GM18499 (cell line): ENCODE results near the gene COX19.

ENCODE experiments used
- ATAC-seq: cut with Tn5 transposase; IDR thresholded peaks from one replicate; pipeline ENCODE4 v1.9.1; 2021; ENCODE audit warnings: moderate number of reproducible peaks; ENCODE audit not compliant: insufficient read depth, unreplicated experiment

COX19 gene

DNA sequence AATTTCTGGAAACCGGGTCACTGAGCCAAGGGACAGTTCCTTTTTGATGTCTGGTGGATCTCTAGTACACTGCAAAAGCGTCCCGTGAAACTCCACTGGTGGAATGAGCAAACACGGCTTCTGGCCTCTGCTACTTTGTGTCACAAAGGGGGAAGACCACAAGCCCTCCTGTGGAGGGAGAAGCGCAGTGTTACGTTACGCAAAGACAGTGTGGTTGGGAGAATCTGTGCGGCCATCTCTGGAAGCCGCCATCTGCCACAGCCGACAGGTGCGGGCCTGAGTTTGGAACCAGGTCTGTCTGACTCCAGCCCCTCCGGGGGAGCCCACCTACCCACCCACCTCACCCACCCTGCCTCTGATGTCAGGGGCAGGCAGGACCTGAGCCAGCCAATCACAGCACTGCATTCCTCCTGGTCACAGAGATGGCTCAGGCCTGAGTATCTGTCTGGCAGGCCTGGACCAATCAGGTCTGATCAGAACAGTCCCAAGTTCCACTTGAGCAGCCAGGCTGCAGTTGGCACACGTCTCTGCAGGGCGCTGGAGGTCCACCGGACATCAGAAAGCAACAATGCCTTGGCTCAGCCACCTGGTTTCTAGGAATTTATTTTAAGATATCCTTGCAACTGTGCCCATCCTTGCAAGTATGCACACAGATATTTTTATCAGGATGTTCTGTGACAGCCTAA, 4.7 kb upstream of the COX19 start:
- ATAC-seq: no peak

DNA sequence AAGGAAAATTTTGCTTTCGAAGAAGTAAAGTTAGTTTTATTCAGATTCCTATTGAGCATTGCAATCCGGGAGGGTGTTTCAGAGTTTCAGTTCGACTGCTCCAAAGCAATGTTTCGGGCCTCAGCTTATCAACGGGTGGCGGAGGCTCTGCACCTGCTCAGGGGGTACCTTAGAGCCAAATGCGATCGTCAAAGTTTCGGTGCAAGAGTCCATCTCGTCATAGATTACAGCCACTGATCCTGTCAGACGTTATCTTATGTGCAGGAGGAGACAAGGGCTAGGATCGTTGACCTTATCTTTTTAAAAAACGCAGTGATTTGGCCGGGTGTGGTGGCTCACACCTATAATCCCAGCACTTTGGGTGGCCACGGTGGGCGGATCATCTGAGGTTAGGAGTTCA, 3.8 kb upstream of the COX19 start:
- ATAC-seq: no peak

DNA sequence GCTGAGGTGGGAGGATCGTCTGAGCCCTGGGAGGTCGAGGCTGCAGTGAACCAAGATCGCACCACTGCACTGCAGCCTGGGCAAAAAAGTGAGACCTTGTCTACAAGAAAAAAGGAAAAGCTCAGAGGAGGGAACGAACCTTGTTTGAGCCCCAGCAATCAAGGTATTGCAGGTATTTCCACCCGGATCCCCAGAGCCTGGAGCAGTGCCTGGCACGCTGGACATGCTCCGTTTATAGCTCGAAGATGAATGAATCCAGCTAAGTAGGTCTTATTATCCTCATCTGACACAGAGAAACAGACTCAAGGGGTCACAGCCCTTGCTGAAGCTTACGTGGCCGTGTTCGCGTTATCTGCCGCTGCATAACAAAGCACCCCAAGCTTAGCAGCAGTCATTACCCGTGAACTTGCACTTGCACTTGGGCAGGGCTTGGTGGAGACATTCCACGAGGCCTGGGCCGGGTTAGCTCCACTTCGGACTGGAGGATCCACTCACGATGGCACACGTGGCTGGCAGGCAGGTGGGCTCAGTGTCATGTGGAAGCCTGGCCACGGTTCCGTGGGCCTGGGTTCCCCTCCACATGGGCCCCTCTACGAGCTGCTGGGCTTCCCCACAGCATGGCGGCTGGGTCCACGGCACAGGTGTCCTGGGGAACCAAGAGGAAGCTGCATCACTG, 3.2 kb upstream of the COX19 start:
- ATAC-seq: no peak

DNA sequence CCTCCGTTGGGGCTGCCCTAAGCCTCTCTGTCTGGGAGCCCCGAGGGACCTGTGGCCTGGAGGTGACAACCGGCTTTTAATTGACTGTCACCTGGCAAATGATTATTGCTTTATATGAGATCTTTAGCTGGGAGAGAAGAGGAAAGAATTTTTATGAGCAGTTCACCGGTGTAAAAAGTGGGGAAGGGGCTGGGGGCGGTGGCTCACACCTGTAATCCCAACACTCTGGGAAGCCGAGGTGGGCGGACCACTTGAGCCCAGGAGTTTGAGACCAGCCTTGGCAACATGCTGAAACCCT, 2.6 kb upstream of the COX19 start:
- no peak for ATAC-seq

DNA sequence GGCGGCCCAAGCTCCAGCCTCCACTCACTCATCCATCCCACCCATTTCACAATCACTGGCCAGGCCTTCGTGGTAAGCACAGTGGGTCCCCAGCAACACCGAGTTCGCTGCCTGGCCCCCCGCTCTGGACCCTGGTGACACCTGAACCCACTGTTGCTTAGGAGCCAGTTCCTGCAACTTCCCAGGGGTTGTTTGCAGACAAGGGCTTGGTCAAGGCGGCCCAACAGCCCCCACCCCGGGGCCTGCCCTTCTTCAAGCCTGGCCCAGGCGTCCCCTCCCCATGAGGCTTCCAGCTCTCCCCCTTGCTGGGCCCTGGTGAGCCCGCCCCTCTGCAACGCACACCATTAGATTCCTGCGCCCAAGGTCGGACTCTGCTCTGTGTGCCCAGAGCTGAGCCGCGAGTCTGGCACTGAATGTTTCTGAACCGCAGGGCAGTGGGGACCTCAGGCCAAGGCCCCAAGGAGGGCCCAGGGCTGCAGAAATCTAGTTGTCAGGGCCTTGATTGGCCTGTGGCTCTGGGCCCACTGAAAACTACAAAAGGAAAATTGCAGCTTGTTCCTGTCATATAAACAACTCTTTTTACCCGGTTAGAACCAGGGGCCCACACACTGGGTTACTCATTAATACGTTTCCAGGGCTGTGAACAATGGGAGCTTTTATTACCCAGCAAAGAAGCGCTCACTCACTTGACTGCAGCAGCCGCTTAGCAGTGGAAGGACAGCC, 2.1 kb upstream of the COX19 start:
- no peak for ATAC-seq

DNA sequence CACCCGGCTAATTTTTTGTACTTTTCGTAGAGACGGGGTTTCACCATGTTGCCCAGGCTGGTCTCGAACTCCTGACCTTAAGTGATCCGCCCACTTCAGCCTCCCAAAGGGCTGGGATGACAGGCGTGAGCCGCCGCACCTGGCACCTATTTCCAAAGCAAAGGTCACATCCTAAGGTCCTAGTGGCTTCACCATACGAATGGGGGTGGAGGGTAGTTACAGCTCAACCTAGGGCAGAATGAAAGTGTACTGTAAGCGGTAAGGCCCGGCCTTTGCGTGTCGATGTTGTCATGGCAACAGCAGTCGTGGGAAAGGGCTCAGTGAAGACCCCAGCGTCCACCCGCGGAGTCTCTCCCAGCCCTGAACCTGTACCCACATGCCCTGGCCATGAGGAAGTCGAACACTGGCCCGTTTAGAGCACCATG, 1.6 kb upstream of the COX19 start:
- ATAC-seq: no peak

DNA sequence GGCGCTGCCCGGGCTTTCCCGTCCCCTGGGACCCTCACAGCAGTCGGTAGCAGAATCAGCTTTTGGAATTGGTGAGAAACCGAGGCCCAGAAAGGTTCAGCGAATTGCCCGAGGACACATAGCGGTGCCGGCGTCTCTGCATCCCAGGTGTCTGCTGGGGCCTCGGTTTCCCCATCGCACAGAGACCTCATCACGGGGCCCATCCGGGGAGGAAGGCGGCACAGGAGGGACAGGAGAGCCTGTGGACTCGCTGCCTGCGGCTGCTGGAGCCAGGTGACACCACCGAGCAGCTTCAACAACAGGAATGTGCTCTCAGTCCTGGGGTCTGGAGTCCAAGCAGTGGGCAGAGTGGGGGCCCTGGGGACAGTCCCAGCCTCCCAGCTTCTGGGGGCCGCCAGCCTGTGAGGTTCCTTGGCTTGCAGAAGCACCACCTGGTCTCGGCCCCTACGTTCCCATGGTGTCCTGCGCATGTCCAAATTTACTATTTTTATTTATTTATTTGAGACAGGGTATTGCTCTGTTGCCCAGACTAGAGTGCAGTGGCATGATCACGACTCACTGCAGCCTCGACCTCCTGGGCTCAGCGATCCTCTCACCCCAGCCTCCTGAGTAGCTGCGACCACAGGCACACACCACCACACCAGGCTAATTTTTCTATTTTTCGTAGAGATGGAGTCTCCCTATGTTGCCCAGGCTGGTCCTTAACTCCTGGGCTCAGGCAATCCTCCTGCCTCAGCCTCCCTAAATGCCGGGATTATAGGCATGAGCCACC, 539 bp upstream of the COX19 start:
- no peak for ATAC-seq

DNA sequence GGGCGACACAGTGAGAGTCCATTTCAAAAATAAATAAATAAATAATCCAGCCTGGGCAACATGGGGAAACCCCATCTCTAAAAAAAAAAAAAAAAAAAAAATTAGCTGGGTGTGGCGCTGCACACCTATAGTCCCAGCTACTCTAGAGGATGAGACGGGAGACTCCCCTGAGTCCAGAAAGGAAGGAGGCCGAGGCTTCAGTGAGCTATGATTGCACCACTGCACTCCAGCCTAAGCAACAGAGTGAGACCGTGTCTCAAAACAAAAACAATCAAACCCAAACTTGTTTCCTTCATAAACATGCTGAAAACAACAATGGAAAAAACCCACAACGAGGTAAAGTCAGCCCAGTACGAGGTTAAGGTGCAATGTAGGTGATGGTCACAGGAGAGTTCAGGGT, 1.2 kb downstream of the COX19 start:
- no peak for ATAC-seq

DNA sequence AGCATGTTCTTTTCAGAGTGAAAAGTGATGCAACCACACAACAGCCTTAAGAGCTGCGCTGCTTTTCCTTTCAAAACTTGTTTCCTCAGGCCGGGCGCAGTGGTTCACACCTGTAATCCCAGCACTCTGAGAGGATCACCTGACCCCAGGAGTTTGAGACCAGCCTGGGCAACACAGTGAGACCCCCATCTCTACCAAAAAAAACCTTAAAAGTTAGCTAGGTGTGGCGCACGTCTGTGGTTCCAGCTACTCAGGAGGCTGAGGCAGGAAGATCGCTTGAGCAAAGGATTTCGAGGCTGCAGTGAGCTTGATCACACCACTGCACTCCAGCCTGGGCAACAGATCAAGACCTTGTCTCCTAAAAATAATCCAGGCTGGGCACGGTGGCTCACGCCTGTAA, 2.0 kb downstream of the COX19 start:
- no peak for ATAC-seq

DNA sequence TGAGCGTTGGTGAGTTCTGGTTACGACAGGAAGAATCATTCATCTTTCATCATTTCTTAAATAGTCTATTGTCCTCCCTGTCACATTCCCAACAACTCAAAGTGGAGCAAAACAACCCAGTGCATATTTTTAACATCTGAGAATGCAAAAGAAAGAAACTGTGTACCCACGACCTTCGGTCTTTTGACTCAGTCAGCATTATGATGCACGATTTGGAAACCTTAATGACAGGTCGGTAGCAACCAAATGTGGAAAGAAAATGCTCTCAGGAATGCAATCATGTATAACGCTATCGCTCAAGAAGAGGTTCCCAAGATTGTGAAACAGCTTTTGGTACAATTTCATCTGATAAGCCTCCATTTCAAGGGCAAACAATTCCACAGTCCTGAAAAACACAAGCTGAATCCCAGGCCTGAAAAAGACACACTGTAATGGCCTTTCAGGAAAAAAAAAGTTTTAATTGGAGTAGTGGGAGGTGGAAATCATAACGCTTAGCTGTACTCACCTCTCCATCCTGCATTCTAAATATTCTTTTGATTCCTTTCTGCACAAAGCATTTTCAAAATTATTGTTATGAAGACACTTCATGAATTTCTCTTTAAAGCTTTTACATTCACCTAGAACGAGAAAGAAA, 2.6 kb downstream of the COX19 start:
- no peak for ATAC-seq

DNA sequence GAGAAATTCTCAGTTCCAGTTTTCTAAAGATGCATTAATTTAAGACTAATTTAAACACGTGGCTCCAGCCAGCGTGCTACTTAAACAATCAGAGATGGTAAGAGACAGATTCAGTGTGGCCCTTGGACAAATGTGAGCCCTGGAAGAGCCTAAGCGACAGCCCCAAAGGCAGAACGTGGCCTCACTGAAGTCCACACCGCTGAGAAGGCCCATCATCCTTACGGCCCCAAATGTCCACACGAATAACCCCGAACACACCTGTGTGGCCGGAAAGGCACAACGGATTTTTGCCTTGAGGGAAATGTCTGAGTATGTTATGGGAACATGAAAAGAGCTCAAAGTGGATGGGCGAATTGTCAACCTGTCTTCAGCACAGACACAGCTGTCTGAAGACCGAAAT, 3.2 kb downstream of the COX19 start:
- ATAC-seq: no peak

DNA sequence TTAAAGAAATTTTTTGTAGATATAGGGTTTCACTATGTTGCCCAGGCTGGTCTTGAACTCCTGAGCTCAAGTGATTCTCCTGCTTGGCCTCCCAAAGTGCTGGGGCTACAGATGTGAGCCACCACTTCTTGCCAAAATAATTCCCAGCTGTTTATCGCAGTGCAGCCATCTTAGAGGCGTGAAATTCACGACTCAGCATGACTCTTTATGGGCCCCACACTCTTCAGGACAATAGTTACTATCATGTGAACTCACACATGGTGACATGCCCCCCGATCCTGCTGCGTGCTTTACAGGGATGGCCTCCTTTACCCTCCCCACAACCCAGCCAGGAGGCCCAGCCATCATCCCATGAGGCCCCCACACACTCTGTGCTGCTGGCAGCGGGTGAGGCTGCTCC, 4.6 kb downstream of the COX19 start:
- ATAC-seq: no peak

DNA sequence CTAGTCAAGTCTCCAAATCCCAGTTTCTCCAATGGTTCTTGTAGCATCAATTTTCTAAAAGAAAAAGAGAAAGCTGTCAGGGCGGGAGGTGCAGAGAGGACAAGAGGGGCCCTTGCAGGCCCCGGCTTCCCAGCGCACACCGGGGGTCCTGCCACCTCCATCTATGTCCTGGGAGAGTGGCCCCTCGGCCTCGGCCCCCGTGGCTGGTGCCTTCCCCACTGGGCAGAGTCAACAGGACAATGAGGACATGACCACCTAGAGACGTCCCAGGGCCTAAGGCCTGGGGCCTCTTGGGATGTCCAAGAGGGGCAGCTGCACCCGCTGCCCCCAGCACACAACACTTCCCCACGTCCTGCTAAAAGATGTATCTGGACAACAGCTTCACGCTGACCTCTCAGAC, 5.9 kb downstream of the COX19 start:
- ATAC-seq: no peak

DNA sequence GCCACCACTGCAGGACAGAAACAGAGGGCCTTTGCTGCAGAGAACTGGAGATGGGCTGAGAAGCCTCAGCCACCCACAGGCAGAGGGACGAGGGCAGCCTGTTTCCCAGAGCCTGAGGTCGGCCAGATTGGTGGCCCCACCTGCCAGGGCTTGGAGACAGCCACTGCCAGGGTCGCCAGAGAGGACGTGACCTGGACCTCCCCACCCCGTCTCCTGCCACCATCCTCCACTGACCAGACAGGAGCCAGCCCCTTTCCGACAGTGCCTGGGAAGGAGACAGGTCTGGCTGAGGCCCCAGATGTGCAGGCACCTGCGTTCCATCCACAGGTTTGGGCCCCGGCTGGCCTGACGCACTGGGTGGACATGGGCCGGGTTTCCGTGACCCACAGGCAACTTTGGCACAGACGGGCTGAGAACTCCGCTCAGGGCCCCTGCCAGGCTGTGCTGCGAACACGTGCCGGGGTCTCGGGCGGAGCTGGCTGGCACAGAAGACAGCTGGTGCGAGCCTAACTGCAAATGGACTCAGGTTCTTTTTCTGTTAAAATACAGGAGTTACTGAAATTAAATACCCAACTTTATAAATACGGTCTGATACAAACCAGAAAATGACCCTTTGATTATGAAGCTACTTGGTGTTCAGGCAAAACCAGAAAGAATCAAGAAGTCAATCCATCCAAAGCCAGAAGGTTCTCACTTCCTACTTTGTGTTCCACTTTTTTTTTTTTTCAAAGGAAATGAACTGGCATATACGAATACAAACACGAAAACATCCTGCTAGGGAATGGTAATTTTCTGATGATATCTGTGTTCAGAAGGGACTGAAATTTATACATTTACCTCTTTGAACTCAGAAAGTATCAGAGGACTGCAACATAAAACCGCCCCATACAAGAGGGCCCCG, 6.9 kb downstream of the COX19 start:
- no peak for ATAC-seq

DNA sequence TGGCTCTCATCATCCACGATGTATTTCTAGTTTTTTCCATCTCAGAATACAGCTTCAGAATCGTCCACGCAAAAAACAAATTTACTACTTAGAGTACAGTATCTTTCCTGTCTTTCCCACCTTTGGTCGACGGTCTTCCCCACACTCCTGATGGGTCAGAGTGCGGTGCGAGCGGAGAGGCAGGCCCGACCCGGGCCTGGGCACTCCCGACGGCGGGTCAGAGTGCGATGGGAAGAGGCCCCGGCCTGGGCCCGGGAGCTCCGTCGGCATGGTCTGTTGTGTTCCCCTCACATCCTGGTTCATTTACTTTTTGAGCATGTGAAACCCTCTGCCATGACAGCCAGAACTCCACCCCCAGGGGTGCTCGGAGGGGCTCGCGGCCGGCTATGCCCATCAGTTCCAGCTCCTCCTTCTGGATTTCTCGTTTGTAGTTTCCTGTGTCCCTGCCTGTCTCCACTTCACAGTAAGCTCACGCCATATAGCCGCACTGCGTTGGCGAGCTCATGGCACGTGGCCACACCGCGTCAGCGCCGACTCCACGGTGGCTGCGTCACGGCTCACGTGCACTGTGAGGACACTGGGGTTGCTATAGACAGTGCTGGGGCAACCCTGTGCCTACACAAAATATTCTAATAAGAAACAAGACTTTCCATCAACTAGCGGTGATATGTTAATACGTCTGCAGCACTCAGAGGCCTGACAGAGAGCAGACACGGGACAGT, 7.8 kb downstream of the COX19 start:
- no peak for ATAC-seq

DNA sequence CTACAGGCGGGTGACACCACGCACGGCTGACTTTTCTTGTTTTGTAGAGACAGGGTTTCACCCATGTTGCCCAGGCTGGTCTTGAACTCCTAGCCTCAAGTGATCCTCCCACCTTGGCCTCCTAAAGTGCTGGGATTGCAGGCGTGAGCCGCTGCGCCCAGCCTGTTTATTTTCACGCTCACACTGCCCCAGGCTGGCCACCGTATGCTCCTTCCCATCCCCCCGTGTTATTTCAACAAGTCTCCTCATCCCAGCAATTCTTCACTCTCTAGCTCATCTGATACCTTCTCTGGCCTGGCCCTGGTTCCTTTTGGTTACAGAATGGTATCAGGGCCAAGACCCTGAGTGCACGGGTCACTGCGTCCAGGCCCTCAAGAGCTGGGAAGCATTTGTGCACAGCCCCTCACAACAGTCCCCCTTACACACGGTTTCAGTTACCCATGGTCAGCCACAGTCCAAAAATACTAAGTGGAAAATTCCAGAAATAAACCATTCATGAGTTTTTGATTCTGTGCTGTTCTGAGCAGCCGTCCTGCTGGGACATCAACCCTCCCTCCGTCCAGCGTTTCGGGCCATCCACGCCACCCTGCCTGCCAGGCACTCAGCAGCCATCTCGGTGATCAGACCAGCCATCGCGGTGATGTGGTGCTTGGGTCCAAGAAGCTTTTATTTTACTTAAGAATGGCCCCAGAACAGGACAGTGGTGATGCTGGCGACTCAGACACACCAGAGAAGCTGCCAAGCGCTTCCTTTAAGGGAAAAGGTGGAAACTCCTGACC, 8.9 kb downstream of the COX19 start:
- no peak for ATAC-seq

DNA sequence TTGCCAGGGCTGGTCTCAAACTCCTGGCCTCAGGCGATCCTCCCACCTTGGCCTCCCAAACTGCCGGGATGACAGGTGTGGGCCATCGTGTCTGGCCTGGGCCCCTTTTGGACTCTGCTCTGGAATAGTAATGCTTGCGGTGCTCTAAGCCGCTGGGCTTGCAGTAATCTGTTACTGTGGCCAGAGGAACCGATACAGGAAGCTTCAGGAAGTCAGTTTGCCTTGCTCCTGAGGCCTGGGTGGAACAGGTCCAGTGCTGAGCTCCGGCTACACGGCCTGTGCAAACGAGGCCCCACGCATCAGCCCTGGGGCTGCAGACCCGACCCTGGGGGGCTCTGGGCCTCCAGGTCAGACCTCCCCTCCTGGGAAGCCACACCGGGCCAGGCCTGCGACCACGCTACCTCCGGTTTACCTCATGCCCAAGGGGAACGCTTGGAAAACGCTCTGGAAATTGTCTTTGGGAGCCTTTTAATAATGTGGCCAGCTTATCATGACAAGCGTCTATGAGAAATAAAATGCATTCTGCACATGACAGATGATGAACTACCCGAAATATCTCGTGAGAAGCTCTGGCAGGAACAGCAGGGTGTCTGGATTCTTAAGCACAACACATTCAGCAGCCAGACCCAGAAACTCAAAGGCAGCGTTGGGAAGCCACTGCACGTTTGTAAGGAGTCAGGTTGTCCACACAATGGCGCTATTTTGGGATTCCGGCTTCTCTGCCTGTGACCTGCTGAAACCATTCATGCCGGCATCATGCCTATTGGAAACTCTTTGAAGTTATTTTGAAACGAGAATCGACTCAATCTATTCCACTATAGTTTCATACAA, 10.7 kb downstream of the COX19 start:
- ATAC-seq: no peak
